DOHH2 (cell line): ENCODE data around the gene RAB3D.

Experiments
- EZH2phosphoT487 ChIP-seq: fragments of 200-600 bp; sonication (generic); IDR thresholded peaks from 2 replicates; pipeline ENCODE4 v1.6.1; 2017; ENCODE audit warnings: borderline replicate concordance, mild to moderate bottlenecking, antibody characterized with exemption, low read length, moderate library complexity, mixed read lengths
- TF ChIP-seq, protein P1 (sequence below): fragments of 200-600 bp; sonication (generic); IDR thresholded peaks from one replicate; pipeline ENCODE4 v1.5.1; 2014; ENCODE audit warnings: antibody characterized with exemption, mild to moderate bottlenecking, low read depth, low read length; ENCODE audit not compliant: poor library complexity, severe bottlenecking

DNA sequence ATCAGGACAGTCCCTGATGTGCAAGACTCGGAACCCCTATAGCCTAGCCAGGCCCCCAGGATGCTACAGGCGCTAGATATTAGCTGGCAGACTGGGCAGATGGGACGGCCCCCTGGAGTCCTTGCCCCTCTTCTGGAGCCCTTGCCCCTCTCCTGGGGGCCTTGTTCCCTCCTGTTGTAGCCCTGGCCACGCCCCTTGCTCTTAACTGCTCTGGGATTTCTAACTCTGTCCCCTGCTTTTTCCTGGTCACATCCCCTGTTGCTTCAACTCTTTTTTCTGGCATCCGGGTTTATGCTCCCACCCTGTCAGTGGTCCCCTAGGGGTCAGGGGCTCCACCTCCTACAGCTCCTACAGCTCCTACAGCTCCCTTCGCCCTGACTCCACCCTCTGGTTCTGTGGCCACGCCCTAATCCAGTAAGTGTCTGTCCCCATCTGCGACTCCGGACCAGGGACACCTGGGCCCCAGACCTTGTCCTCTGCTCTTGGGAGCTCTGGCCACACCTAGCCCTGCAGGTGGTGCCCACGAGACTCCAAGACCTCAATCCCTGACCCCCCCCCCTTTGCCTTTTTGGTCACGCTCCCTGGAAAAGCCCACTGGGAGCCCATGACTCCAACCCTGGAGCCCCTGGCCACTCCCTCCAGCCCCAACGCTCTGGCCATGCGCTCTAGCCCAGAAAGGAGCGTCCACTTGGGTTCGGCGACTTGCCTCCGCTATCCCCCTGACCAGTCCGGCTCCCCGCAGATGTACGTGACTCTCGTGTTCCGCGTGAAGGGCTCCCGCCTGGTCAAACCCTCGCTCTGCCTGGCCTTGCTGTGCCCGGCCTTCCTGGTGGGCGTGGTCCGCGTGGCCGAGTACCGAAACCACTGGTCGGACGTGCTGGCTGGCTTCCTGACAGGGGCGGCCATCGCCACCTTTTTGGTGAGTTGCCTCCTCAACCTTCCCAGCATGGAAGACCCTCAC lies 22.6 kb upstream of the RAB3D start:
- TF ChIP-seq, protein P1, sequence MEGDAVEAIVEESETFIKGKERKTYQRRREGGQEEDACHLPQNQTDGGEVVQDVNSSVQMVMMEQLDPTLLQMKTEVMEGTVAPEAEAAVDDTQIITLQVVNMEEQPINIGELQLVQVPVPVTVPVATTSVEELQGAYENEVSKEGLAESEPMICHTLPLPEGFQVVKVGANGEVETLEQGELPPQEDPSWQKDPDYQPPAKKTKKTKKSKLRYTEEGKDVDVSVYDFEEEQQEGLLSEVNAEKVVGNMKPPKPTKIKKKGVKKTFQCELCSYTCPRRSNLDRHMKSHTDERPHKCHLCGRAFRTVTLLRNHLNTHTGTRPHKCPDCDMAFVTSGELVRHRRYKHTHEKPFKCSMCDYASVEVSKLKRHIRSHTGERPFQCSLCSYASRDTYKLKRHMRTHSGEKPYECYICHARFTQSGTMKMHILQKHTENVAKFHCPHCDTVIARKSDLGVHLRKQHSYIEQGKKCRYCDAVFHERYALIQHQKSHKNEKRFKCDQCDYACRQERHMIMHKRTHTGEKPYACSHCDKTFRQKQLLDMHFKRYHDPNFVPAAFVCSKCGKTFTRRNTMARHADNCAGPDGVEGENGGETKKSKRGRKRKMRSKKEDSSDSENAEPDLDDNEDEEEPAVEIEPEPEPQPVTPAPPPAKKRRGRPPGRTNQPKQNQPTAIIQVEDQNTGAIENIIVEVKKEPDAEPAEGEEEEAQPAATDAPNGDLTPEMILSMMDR = no peak
- no peak for TF ChIP-seq EZH2phosphoT487
